Measurements from ENCODE around the gene HLA-F.

DNA sequence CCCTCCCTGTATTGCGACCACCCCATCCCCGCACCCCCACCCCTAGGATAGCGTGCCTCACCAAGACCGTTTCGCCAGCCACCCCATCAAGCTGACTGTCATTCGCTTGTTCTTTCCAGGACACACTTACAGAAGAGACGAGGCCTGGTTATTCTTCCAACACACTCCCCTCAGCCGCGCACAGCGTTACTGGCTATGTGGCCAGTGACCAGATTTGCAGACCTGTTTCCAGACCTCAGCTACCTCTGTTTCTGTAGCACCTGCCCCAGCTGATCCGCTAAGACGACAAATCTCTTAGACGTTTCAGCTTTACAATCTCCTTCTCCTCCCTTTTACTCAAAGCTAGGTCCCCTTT is 26.1 kb downstream of the HLA-F start:
- TF ChIP-seq POLR2AphosphoS5 (IDR thresholded peaks at IDR 0.05) (no peak), POLR2A (IDR thresholded peaks at IDR 0.05) (no peak), CTCF (IDR thresholded peaks at IDR 0.05) (no peak), EP300 (IDR thresholded peaks at IDR 0.05; ENCODE audit: low read depth) (no peak)
